Sigmoid colon (tissue), 4 donors: ENCODE data around the gene OR14I1.

Experiments used
- EP300 ChIP-seq, 4 donors: sonication (generic); formaldehyde crosslinking; IDR thresholded peaks; one replicate each; pipeline ENCODE4 v1.6.1; 2017; ENCODE audit warnings: antibody characterized with exemption in 4 of 4
- POLR2A ChIP-seq, 2 donors: fragments of 450-650 bp; IDR thresholded peaks; one replicate each; pipeline ENCODE4 v1.6.1; 2016; ENCODE audit warnings: antibody characterized with exemption in 2 of 2, mild to moderate bottlenecking in 2 of 2, moderate library complexity in 2 of 2
- POLR2AphosphoS5 ChIP-seq, 4 donors: sonication (generic); formaldehyde crosslinking; IDR thresholded peaks; one replicate each; pipeline ENCODE4 v1.6.1; 2017; ENCODE audit warnings: antibody characterized with exemption in 4 of 4
- TF ChIP-seq, protein P1 (sequence below), 4 experiments: fragments of 450-650 bp in 3 of 4; fragments of 200-600 bp in 1 of 4; IDR thresholded peaks; one replicate each; pipeline ENCODE4 v1.5.1; 2016 to 2019; ENCODE audit warnings: antibody characterized with exemption in 4 of 4, mild to moderate bottlenecking in 3 of 4, moderate library complexity in 2 of 4

DNA sequence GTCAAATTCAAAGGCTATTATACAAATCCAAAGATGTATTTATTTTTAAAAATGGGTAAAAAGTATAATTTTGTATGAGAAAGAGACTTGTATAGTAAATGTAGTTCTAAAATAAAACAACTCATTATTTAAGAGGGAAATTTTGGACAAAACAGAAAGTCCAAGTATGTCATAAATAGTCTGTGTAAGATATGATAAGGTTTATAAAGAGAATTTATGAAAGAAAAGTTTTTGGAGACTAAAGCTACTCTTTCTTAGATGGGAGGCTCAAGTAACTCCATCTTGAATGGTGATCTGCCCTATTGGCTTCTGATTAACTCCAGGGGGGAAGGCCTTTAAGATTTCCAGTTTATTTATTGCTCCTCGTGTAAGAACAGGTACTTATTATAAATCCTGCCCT lies 32.6 kb downstream of the OR14I1 start:
- TF ChIP-seq, protein P1, sequence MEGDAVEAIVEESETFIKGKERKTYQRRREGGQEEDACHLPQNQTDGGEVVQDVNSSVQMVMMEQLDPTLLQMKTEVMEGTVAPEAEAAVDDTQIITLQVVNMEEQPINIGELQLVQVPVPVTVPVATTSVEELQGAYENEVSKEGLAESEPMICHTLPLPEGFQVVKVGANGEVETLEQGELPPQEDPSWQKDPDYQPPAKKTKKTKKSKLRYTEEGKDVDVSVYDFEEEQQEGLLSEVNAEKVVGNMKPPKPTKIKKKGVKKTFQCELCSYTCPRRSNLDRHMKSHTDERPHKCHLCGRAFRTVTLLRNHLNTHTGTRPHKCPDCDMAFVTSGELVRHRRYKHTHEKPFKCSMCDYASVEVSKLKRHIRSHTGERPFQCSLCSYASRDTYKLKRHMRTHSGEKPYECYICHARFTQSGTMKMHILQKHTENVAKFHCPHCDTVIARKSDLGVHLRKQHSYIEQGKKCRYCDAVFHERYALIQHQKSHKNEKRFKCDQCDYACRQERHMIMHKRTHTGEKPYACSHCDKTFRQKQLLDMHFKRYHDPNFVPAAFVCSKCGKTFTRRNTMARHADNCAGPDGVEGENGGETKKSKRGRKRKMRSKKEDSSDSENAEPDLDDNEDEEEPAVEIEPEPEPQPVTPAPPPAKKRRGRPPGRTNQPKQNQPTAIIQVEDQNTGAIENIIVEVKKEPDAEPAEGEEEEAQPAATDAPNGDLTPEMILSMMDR (IDR thresholded peaks at IDR 0.05), result no peak
- TF ChIP-seq POLR2AphosphoS5 (IDR thresholded peaks at IDR 0.05), result no peak
- no peak for TF ChIP-seq POLR2A (IDR thresholded peaks at IDR 0.05)
- no peak for TF ChIP-seq EP300 (IDR thresholded peaks at IDR 0.05)
